ENCODE measurements around the gene AKR1E2.

Gene AKR1E2

GRCh38 chr10:4847561-4848355 lies 21.8 kb downstream of the AKR1E2 start:
- DNase-seq, result no peak

- DNase-seq, result no peak
Observed at GRCh38 chr10:4848356-4849041, 22.5 kb downstream of the AKR1E2 start.

- no peak for DNase-seq
Observed at GRCh38 chr10:4849042-4849402, 23.0 kb downstream of the AKR1E2 start.

- DNase-seq, result peak; percentile 78
Observed at GRCh38 chr10:4849555-4850242, 23.7 kb downstream of the AKR1E2 start.

- no peak for DNase-seq
Observed at GRCh38 chr10:4850397-4850796, 24.4 kb downstream of the AKR1E2 start.

- no peak for DNase-seq
Observed at GRCh38 chr10:4851176-4851575, 25.2 kb downstream of the AKR1E2 start.

- DNase-seq, result no peak
Observed at GRCh38 chr10:4851846-4852245, 25.8 kb downstream of the AKR1E2 start.

GRCh38 chr10:4865945-4866661 lies 40.1 kb downstream of the AKR1E2 start:
- no peak for DNase-seq

- DNase-seq, result no peak
Observed at GRCh38 chr10:4867109-4867519, 41.1 kb downstream of the AKR1E2 start.

- DNase-seq, result no peak
Observed at GRCh38 chr10:4867520-4868356, 41.7 kb downstream of the AKR1E2 start.

GRCh38 chr10:4868357-4868657 lies 42.3 kb downstream of the AKR1E2 start:
- DNase-seq, result no peak

GRCh38 chr10:4882704-4883078 lies 56.7 kb downstream of the AKR1E2 start:
- DNase-seq, result no peak

GRCh38 chr10:4883079-4883739 lies 57.2 kb downstream of the AKR1E2 start:
- DNase-seq, result no peak

GRCh38 chr10:4885162-4885561 lies 59.2 kb downstream of the AKR1E2 start:
- no peak for DNase-seq

GRCh38 chr10:4887501-4887900 lies 61.5 kb downstream of the AKR1E2 start:
- DNase-seq, result no peak

- no peak for DNase-seq
Observed at GRCh38 chr10:4888236-4888635, 62.2 kb downstream of the AKR1E2 start.

GRCh38 chr10:4889959-4890358 lies 64.0 kb downstream of the AKR1E2 start:
- no peak for DNase-seq

- no peak for DNase-seq
Observed at GRCh38 chr10:4892681-4893080, 66.7 kb downstream of the AKR1E2 start.

GRCh38 chr10:4894335-4894734 lies 68.3 kb downstream of the AKR1E2 start:
- DNase-seq, result no peak

All from NCI-H2227 treated with DMSO at 0.1 percent for 48 hours (cell line).